22Rv1 (cell line): ENCODE results near the gene ABHD12.

Experiments used
- H3K27ac ChIP-seq: fragments of 450-650 bp; 2 replicates; pipeline ENCODE4 v1.5.1; 2017
- CTCF ChIP-seq: fragments of 450-650 bp; IDR thresholded peaks from 2 replicates; pipeline ENCODE4 v1.5.1; 2017; ENCODE audit warnings: mild to moderate bottlenecking
- ZFX ChIP-seq: fragments of 450-650 bp; IDR thresholded peaks from 2 replicates; pipeline ENCODE4 v1.6.1; 2017; ENCODE audit warnings: antibody characterized with exemption, borderline replicate concordance

Gene ABHD12

GRCh38 chr20:25369971-25370370 lies 20.7 kb downstream of the ABHD12 start:
- no peak for TF ChIP-seq ZFX
- no peak overlapping the region for H3K27ac ChIP-seq

- no peak overlapping the region for H3K27ac ChIP-seq
- TF ChIP-seq CTCF: no peak
- TF ChIP-seq ZFX: no peak
These were observed 21.1 kb downstream of the ABHD12 start for GRCh38 chr20:25369529-25369928.

GRCh38 chr20:25368976-25369375 lies 21.7 kb downstream of the ABHD12 start:
- H3K27ac ChIP-seq: no peak overlapping the region

GRCh38 chr20:25368526-25368925 lies 22.1 kb downstream of the ABHD12 start:
- no peak for TF ChIP-seq ZFX
- TF ChIP-seq CTCF: no peak
- no peak overlapping the region for H3K27ac ChIP-seq

More at GRCh38 chr20:25368976-25369375, 21.7 kb downstream of the ABHD12 start:
- TF ChIP-seq CTCF: no peak
- no peak for TF ChIP-seq ZFX

GRCh38 chr20:25364879-25365699 lies 25.5 kb downstream of the ABHD12 start:
- no peak overlapping the region for H3K27ac ChIP-seq
- TF ChIP-seq CTCF: no peak
- TF ChIP-seq ZFX: no peak

- no peak overlapping the region for H3K27ac ChIP-seq
- TF ChIP-seq ZFX (no peak), CTCF (no peak)
These were observed 26.4 kb downstream of the ABHD12 start for GRCh38 chr20:25364180-25364788.

- no peak for TF ChIP-seq ZFX
- TF ChIP-seq CTCF: no peak
- H3K27ac ChIP-seq: no peak overlapping the region
These were observed 29.4 kb downstream of the ABHD12 start for GRCh38 chr20:25361287-25361683.
